AG20443 (cell line): ENCODE results near the gene DPP6.

ENCODE experiments used
- DNase-seq: peaks from one replicate; pipeline ENCODE4 v3.0.0; 2012; ENCODE audit warnings: low spot score, mixed read lengths

DPP6 gene

DNA sequence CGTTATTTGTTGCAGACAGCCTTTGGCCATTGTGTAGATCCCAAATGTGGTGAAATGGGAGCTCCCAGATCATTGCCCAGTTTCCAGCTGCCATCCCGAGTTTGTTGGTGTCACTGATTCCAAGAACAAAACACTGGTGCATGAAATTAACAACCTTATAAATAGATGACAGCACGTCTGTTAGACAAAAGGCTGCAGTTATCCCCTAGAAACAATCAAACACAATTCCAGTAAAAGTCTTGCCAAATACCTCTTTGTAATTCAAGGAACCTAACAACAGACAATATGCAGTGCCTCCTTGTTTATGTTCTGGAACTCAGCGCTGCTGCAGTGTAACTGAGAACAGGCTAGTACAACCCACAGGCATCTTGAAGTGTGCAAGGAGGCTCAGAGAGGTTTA, 546.2 kb downstream of the DPP6 start:
- DNase-seq = peak; percentile 2

DNA sequence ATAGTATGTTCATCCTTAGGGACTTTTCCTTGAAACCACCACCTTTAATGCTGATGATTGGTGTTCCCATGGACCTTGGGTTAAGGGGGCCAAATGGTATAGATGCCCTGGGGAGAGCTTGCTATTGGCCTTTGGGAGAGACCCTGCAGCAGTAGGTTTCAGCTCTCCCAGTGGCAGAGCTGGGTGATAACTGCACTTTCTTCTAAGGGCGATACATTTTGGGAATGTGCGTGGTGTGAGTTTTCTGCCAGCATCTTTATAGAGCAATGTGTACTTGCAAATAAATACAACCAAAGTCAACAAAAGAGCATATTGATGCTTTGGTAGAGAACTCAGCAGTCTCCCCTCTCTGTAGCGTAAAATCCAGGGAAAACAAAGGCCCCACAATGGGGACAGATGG, 546.7 kb downstream of the DPP6 start:
- DNase-seq = peak; percentile 1

DNA sequence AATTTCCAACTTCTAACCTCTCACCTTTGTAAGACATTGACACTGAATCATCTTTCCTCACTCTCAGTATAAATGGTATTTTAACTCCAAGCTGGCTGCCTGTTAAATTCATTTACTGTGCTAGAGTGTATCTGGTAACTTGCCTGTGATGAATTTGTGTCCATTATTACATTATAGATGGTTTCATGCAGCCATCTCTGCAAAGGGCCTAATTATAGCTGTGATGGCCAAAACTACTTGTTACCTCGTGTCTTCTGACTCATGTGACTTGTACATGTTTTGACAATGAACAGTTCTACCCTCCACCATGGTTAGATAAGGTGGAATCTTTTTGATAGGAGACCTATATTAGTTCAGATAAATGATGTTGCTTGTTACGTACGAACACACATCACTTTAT, 558.7 kb downstream of the DPP6 start:
- DNase-seq = no peak

DNA sequence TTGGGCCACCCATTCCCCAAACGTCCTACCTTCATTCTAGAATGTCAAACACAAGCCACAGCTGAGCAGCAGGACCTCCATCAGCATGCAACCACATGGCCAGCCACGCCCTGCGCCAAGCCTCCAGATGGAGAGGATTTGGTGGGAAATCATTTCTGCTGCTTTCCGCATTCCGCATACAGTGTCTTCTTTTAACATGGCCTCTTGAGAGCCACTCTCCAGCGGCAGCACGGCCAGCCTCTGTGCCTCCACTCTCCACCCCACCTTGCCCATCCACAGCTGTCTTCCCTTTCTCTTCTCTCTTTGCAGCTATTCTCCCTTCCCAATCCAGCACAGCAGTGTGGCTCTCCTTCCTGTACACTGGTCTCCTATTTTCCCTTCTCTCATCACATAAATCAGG, 561.6 kb downstream of the DPP6 start:
- no peak for DNase-seq

- DNase-seq = no peak
Measured at GRCh38 chr7:154620141-154620755, 568.0 kb downstream of the DPP6 start.

- no peak for DNase-seq
Measured at GRCh38 chr7:154623399-154623798, 571.2 kb downstream of the DPP6 start.

DNA sequence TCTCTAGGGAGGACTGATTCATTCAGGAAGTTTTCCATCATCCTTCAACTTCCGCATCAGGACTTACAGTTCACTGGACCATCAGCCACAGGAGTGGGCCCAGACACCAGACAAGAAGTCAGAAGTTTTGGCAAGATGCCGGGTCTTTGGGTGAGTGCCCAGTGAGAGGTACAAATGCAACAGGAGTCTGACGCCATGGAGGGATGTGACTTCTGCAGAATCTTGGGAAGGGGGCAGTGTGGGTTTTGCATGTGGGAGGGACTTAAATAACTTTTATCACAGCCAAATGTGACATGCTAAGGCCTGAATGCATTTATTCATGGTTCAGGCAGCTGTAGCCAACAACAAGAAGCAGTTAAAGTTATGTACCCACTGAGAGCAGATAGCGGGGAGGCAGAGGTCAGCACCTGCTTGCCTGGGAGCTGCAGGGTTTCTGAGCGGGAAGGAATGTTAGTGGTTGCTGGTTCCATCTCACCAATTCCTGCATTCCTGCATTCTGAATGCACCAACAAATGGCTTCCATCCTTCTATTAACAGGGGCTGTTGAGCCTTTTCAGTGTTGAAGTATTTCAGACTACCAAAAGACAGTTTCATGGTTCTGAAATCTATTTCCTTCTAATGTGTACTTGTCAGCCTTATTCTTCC, 575.6 kb downstream of the DPP6 start:
- no peak for DNase-seq

- no peak for DNase-seq
Measured at GRCh38 chr7:154628556-154628955, 576.4 kb downstream of the DPP6 start.

GRCh38 chr7:154631162-154631561, 579.0 kb downstream of the DPP6 start:
- no peak for DNase-seq

DNA sequence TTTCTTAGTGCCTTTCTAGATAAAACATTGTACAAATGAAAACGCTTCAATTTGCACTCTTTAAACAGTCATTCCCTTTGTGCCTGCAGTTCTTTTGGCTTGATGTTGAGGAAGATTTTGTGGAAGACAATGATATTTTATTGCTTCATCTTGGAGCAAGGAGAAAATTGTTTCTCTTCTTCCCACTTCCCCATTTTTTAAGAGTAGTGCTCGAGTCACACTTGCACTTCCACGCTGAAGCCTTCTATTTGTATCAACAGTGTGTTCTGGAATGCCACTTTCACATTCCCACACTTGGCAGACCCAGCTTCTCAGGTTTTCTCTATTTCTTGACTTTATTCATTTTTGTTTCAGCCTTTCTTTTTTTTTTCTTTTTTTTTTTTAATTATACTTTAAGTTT, 581.4 kb downstream of the DPP6 start:
- no peak for DNase-seq

DNA sequence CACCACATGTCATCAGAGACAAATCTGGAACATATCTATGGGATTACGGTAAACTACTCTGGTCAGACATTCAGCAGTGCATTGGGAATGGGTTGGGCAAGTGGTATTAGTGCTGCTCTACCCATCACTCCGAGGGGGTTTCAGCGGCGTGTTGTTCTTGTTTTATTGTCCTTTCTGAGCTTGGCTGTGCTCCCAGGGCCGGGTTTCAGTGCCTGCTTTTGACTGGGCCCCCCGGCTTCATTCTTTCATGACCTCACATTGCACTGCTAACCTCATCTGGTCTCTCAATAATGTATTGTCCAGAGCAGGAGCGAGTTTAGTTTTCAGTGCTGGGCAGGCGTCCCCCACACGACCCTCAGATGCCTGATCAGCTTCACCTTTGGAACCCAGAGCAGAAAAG, 586.1 kb downstream of the DPP6 start:
- no peak for DNase-seq

DNA sequence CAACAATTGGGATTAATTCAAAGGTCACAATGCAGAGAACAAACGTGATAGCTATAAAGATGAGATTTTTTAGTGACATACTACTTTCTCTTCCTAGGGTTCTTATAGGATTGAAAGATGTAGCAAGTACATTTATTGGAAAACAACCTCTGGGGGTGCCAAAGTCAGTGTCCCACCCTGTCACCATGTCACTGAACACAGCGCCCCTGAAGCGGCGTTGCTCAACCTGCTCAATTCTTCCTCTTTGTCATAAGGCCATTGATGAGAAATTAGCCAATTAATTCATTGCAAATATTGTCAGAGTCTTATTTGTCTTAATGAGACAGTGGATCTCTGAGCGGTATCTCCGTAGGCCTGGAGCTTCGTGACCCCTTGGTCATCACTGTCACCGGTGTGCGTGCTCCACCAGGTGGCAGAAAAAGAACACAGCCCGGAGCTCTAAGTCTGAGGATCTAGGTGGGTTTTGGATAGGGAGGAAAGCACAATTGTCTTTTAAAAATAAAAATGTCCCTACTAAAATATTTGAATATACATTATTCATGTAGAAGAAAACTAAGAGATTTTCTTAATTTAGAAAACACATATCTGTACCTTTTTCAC, 588.2 kb downstream of the DPP6 start:
- no peak for DNase-seq

- no peak for DNase-seq
Measured at GRCh38 chr7:154640917-154641316, 588.7 kb downstream of the DPP6 start.

- no peak for DNase-seq
Measured at GRCh38 chr7:154644366-154644765, 592.2 kb downstream of the DPP6 start.

DNA sequence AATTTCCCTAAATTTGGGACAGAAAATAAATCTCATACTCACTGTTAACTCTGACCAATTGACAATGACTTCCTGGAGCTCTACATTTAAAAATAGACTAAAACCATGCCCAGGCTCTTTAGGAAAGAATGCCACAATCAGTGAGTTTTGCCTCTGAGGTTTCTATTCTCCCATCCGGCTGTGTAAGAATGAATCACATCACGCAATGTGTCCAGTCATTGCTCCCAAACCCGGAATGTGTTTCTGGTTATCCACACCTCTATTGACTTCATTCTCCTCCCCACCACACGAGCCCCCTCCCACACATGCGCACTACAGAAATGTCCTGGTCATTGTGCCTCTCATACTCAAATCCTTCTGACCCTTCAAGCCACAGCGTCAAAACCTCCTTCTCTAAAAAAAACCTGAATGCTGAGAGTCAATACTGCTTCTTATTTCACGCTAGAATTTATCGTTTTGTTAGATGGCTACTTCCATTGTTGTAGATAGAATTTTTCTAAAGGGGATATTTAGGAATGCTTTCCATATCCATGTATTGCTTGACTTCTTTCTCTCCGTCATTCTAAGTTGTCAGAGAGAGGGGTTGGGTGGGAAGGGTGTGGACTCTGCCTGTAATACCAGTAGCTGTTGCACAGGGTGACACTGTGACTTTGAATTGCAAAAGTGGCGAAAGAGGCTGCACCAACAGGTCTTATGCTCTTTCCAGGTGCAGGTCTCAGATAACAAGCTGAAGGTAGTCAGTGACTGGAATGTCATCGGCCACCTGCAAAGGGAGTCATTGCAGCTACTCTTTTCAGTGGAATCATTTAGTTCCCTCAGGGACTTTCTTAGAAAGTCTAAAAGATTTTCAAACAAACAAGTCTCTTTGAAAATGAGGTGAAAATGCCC, 594.2 kb downstream of the DPP6 start:
- DNase-seq = no peak

DNA sequence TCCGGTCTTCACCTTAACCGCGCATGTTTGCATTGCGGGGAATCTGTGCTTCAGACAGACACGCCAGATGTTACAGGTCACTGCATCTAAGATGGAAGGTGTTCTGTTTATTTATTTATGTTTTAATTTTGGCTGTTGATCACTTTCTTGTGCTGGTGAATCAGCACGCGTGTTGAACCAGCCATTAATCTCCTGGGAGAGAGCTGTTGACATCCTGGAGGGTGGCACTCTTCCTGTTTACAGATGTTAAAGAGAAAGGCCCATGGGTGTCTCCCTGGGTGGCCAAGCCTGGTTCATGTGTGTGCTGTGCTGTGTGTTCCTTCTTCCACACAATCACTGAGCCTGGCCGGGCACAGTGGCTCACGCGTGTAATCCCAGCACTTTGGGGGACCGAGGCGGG, 595.4 kb downstream of the DPP6 start:
- DNase-seq = no peak

- no peak for DNase-seq
Measured at GRCh38 chr7:154649015-154649414, 596.8 kb downstream of the DPP6 start.

GRCh38 chr7:154649434-154649833, 597.2 kb downstream of the DPP6 start:
- no peak for DNase-seq

DNA sequence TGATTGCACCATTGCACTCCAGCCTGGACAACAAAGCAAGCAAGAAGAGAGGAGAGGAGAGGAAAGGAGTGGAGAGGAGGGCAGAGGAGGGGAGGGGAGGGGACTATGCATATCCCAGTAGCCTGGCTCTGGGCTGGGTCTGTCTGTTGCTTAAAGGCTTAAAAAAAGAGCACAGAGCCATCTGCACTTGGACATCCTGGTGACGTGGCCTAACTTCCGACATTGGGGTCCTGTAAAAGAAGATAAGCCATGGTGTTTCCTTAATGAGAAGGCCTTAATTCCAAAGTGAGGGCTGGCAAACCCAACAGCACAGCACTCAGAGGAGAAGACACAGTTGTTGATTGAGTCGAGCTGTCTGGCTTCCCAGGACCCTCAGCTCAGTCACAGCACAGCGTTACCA, 598.1 kb downstream of the DPP6 start:
- DNase-seq = no peak

- DNase-seq = no peak
Measured at GRCh38 chr7:154651501-154651900, 599.3 kb downstream of the DPP6 start.

DNA sequence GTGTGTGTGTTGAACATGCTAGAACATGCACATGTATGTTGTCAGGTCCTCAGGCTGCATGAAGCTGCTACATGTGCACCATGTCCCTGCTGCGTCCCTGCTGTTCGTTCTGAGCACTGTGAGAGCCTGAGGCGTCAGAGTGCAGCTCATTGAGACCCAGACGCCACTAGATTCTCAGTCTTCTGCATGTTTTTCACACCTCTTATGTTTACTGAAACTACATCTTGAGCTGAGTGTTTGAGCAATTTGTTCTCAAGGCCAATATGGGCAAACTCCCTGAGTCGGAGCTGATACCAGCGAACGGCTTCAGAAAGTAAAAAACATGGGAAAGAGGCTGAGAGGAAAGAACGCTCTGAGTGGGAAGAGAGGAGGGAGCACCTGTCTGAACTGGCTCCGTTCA, 600.4 kb downstream of the DPP6 start:
- no peak for DNase-seq

DNA sequence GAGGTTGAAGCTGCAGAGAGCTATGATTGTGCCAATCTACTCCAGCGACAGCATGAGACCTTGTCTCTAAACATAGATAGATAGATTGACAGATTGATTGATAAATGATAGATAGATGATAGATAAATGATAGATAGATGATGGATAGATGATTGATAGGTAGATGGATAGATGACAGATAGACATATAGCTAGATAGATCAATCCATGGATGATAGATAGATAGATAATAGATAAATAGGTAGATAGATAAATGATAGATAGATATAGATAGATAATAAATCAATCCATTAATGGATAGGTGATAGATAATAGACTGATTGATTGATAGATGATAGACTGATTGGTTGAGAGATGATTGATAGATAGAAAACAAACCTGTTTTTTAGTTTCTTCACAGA, 601.1 kb downstream of the DPP6 start:
- no peak for DNase-seq

GRCh38 chr7:154656618-154657017, 604.4 kb downstream of the DPP6 start:
- DNase-seq = no peak
